GM12874 (cell line): ENCODE measurements around the gene ST8SIA1.

Source experiments
- TF ChIP-seq, protein P1 (sequence below): IDR thresholded peaks from 2 replicates; pipeline ENCODE4 v1.5.1; 2011; ENCODE audit warnings: low read depth, mild to moderate bottlenecking, control low read depth, low read length, moderate library complexity; ENCODE audit not compliant: insufficient read depth

Gene ST8SIA1

DNA sequence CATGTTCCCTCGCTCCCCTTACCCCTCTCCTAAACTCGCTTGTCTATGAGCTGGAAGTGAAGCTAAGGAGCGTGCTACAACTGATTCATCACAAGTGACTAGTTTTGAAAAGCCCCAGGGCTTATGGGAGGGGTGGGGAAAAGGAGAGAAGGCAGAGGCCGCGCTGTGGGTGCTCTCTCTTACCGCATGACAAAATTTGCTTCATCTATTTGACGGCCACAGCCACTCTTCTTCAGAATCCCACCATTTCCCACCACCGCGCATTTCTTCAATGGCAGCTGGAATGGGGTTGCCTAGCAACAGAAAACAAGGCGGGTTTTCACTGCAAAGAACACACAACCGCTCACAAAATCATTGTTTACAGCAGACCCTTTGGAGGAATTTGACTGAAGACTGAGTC lies 79.4 kb downstream of the ST8SIA1 start:
- TF ChIP-seq, protein P1, sequence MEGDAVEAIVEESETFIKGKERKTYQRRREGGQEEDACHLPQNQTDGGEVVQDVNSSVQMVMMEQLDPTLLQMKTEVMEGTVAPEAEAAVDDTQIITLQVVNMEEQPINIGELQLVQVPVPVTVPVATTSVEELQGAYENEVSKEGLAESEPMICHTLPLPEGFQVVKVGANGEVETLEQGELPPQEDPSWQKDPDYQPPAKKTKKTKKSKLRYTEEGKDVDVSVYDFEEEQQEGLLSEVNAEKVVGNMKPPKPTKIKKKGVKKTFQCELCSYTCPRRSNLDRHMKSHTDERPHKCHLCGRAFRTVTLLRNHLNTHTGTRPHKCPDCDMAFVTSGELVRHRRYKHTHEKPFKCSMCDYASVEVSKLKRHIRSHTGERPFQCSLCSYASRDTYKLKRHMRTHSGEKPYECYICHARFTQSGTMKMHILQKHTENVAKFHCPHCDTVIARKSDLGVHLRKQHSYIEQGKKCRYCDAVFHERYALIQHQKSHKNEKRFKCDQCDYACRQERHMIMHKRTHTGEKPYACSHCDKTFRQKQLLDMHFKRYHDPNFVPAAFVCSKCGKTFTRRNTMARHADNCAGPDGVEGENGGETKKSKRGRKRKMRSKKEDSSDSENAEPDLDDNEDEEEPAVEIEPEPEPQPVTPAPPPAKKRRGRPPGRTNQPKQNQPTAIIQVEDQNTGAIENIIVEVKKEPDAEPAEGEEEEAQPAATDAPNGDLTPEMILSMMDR, result no peak

DNA sequence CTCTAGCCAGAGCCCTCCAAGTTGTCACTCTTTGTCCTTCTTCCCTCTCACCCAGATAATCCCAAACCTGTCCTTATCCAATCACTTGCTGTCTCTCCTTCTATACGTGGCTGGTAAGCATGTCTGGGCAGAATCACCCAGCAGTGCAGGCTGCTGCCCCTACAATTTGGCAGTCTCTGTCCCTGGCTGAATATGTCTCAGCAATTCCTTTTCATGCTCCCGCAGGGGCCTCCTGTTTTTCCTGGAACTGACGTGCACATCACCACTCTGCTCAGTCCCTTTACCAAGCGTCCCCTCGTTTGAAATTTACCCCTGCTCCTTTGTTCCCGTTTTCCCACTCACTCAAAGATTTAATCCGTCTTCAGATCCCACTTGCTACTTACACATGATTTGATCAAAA lies 80.0 kb downstream of the ST8SIA1 start:
- TF ChIP-seq, protein P1, result no peak

DNA sequence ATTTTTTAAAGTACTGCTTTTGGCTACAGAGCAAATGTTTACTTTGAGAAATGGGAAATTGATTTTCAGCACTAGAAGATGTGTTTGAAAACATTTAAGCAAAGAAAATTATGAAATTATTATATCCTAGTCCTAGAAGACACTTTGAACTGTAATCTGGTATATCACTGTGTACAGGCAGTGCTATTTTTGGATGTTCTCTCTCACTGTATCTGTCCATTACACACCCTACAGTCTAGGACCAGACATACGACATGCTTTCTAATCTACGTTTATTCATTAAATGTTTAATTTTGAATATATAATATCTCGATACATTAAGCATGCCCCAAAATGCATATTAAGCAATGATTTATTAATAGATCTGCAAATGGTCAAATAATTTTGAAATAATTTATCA lies 82.5 kb downstream of the ST8SIA1 start:
- TF ChIP-seq, protein P1, result no peak

DNA sequence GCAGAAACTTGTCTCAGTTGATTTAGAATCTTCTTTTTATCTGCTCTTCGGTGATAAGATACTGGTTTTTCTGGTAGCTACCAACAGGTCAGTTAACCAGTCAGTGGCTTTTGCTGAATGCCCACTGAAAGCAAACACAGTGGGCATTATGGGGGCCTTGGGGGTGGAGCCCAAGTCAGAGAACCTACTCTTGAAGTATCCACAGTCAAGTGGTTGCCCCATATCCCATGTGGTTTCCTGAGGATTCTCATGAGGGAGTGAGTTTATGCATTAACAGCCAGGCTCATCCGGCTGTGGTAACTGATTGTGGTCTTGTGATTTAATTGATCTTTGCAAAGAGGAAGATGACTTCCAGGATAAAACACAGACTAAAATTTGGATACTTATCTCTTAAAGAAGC lies 83.7 kb downstream of the ST8SIA1 start:
- TF ChIP-seq, protein P1, result no peak

DNA sequence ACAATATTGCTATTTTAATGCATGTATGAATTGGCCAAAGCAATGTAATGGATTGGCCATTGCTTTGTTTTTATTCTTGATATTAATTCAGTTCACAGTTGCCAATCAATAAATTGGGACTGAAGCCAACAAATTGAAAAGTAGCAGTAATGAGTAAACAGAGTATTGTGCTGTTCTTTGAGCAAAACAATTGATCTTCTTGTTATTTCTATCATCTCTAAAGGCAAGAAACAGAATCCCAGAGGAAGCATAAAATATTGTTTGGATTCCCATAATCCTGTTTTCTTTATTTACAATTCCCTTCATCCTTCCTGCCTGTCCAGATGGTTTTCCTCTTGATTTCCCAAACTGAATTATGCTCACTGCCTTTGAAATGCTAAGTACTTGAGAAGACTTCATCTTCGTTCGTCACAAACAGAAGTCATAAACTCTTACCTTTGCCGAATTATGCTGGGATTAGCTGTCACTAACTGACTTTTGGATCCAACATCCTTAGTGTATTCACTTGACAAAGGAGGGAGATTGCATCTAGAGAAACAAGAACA lies 85.9 kb downstream of the ST8SIA1 start:
- TF ChIP-seq, protein P1, result no peak

DNA sequence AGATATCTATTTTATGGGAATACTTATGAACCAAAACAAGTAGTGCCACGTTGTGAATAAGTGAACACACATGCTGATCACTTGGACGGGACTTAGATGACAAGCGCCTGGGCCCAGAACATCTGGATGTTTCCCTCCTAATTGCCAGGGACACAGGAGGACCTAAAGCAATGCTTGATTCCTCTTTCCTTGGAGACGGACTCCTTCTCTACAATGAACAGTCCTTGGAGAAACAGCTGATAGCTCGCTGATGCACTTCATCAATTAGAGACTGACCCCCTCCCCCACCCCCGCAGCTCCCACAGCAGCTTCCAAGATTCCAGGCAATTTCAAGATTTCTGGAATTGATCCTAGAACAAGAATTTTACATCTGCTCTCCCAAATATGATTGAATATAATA lies 86.4 kb downstream of the ST8SIA1 start:
- TF ChIP-seq, protein P1, result no peak

DNA sequence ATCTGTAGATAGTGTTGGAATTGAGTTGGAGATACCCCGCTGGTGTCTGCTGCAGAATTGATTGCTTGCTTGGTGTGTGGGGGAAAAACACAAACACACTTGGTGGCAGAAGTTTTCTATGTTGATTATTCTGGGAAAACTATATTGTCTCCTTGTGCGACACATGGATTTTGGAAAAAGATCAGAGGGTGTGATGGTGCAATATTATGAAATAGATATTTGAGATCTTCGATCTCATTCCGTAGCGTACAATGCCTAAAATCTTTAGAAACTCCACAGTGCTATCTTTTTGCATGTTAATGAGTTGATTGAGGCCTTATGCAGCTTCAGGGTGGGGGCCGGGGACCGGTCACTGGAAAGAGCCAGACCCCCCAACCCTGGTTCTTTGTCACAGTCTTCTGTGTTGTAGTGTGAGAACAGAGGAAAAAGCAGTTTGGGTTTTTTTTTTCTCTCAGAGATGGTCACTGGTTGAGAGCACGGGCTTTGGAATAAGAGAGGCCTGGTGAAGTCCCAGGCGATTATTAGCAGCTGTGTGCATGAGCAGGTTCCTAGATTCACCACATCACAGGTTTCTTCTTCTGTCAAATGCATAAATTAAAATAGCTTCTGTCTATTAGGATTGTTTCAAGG lies 88.2 kb downstream of the ST8SIA1 start:
- TF ChIP-seq, protein P1, result no peak
